AG10803 (cell line): ENCODE results near the gene PITPNC1.

ENCODE experiments used
- DNase-seq: peaks from one replicate; pipeline ENCODE4 v3.0.0; 2010; ENCODE audit warnings: low read depth
- H3K4me3 ChIP-seq: 2 replicates; pipeline ENCODE4 v1.5.1; 2011; ENCODE audit warnings: mild to moderate bottlenecking, low read length, control low read depth
- TF ChIP-seq, protein P1 (sequence below): conservative IDR thresholded peaks from 2 replicates; pipeline ENCODE4 v1.5.1; 2011; ENCODE audit warnings: mild to moderate bottlenecking, low read length, control low read depth, inconsistent platforms

Gene PITPNC1

DNA sequence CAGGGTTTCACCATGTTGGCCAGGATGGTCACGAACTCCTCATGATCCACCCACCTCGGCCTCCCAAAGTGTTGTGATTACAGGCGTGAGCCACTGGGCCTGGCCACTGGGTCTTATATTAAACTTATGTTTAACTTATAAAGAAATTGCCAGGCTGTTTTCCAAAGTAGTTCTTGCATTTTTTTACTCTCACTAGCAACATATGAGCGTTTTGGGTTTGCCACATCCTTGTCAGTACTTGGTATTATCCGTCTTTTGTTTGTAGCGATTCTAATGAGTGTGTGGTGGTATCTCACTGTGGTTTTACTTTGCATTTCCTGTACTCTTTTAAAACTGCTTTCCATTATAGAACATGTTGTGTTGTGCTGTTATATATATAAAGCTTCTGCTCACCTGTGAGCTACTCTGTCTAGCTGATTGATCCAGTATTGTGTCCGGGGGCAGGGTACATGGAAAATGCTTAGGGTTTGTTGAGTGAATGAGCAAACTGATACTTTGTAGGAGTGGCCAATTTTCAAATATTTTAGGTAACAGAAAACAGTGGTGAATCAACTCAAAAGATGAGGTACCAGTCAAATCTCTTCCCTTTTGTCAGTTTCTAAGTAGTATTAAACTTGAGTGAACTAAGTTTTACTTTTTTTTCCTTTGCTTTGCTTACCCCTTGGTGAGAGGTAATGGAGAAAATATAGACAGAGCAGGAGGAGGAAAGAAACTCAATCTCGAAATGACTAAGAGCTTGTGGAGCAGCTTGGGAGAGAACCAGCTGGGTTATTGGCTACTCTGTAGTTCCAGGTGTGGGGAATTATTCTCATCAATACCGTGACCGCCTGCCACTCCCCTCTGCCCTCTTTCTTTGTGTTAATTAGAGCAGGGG is 75.8 kb downstream of the PITPNC1 start:
- no peak overlapping the region for H3K4me3 ChIP-seq
- TF ChIP-seq, protein P1, sequence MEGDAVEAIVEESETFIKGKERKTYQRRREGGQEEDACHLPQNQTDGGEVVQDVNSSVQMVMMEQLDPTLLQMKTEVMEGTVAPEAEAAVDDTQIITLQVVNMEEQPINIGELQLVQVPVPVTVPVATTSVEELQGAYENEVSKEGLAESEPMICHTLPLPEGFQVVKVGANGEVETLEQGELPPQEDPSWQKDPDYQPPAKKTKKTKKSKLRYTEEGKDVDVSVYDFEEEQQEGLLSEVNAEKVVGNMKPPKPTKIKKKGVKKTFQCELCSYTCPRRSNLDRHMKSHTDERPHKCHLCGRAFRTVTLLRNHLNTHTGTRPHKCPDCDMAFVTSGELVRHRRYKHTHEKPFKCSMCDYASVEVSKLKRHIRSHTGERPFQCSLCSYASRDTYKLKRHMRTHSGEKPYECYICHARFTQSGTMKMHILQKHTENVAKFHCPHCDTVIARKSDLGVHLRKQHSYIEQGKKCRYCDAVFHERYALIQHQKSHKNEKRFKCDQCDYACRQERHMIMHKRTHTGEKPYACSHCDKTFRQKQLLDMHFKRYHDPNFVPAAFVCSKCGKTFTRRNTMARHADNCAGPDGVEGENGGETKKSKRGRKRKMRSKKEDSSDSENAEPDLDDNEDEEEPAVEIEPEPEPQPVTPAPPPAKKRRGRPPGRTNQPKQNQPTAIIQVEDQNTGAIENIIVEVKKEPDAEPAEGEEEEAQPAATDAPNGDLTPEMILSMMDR = no peak
- no peak for DNase-seq

DNA sequence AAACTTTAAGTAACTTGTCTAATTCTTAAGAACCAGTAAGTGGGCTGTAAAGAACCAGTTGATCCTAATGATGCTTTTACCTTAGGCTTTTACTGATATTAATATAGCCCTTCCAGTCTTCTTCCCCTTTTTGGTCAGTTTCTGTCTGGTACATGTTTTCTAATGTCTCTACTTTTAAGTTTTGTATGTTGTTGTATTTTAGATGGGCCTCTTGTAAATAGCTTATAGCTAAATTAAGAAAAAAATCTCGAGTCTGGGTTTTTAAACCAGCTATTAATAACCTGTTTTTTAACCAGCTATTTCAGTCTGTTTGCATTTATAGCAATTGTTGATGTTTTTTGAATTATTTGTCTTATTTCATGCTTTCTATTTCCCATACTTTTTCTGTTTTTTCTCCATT is 79.0 kb downstream of the PITPNC1 start:
- no peak overlapping the region for H3K4me3 ChIP-seq
- DNase-seq = no peak
- TF ChIP-seq, protein P1 = no peak

GRCh38 chr17:67456889-67457288 is 79.8 kb downstream of the PITPNC1 start:
- DNase-seq = no peak
- TF ChIP-seq, protein P1 = no peak

DNA sequence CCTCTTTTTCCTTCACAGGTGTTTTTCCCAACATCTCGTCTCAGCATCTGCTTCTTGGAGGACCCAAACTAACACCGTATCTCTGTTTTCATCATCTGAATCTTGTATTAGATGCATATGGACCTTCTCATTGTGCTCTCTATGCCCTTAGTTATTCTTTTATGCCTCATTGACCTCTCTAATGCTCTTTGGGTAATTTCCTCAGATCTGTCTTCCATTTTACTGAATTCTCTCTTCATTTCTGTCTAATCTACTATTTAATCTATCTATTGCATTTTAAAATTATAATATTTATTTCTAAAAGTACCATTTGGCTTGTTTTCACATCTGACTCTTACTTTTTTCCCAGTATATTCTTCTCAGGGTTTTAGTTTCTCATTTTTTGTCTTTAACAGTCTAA is 81.1 kb downstream of the PITPNC1 start:
- no peak overlapping the region for H3K4me3 ChIP-seq
- no peak for DNase-seq
- TF ChIP-seq, protein P1 = no peak

More at GRCh38 chr17:67456889-67457288, 79.8 kb downstream of the PITPNC1 start:
- no peak overlapping the region for H3K4me3 ChIP-seq

- DNase-seq = no peak
- TF ChIP-seq, protein P1 = no peak
- no peak overlapping the region for H3K4me3 ChIP-seq
These were observed 82.9 kb downstream of the PITPNC1 start for GRCh38 chr17:67459985-67460384.

DNA sequence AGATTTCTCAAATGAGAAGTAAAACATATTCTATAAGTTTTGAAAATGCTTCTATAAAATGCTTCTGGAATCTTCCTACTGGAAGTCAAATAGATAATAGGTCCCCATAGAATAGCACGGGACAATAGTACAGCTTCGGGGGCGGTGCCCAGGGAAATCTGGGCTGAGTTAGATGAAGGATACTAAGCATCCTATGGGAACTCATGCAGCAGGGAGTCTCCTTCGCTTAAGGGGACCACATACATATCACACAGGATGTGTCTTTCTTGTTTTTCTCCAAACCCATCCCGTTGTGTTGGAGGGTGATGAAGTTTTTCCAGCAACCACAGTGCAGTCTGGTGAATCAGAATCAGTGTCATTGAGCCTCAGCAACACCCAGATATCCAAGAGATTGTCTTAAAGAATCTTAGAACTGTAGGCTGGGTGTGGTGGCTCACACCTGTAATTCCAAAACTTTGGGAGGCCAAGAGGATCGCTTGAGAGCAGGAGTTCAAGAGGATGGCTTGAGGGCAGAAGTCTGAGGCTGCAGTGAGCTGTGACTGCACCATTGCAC is 84.2 kb downstream of the PITPNC1 start:
- no peak for DNase-seq
- H3K4me3 ChIP-seq = no peak overlapping the region
- TF ChIP-seq, protein P1 = no peak

DNA sequence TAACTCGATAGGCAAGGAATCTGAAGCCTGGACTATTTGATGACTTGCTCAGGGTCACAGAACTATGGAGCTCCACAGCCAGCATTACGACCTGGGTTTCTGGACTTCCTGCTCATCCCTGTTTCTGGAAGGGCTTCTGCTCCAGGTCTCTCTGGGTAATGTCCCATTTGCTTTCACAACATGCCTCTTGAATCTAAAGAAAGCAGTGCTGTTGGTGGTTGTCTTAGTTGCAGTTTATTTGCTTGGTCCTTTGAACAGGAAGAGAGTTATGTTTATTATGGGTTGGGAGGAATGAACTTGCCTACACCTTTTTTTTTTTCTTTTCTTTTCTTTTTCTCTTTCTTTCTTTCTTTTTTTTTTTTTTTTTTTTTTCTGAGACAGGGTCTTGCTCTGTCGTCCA is 84.8 kb downstream of the PITPNC1 start:
- DNase-seq = no peak
- no peak overlapping the region for H3K4me3 ChIP-seq
- TF ChIP-seq, protein P1 = no peak
